ENCODE results near the gene KRTAP4-8. TPM values are rescaled to one million over a fixed set of nuclear protein-coding genes. Genes with fewer than 3 reads are reported as not detected.
"Not testable (repeated sequence)": the region's sequence is repeated elsewhere in the genome, so short reads cannot be mapped to it uniquely, and the experiment has no call there.

Gene KRTAP4-8
- total and polyA plus RNA-seq, 3 donors from 2014 or later = not detected

- TF ChIP-seq CTCF (IDR thresholded peaks at IDR 0.05) = no peak
- TF ChIP-seq POLR2A (IDR thresholded peaks at IDR 0.05) = no peak
- Histone ChIP-seq H3K27me3 (no peaks in the 10 kb centered on the region), H3K4me1 (no peaks in the 10 kb centered on the region), H3K36me3 (ENCODE audit: low read depth, missing control alignments) (no peaks in the 10 kb centered on the region), H3K4me3 (no peak overlapping the region), H3K9me3 (no peaks in the 10 kb centered on the region), H3K27ac (no peak overlapping the region)
- intact Hi-C loops (cut with DNase I; ENCODE audit: low total_unique reads) = no loop called here
- 78 to 85% methylated on average over 2 of the region's 2 CpGs for WGBS, 2 donors
- no peak for DNase-seq
Measured at GRCh38 chr17:41111151-41111885, 13.4 kb upstream of the KRTAP4-8 start.

GRCh38 chr17:41108728-41109386, 10.9 kb upstream of the KRTAP4-8 start:
- H3K4me3 ChIP-seq; H3K9me3 ChIP-seq; DNase-seq; intact Hi-C loops (cut with DNase I; ENCODE audit: low total_unique reads); H3K27ac ChIP-seq; H3K4me1 ChIP-seq; H3K36me3 ChIP-seq (ENCODE audit: low read depth, missing control alignments); H3K27me3 ChIP-seq: not testable (repeated sequence)
- WGBS, 2 donors = 4 to 48% methylated on average over 1 of the region's 1 CpG

- WGBS, 2 donors = 50 to 68% methylated on average over 1 of the region's 1 CpG
- intact Hi-C loops (cut with DNase I; ENCODE audit: low total_unique reads) = no loop called here
- DNase-seq = no peak
- no peaks in the 10 kb centered on the region for H3K36me3 ChIP-seq (ENCODE audit: low read depth, missing control alignments)
- no peaks in the 10 kb centered on the region for H3K27me3 ChIP-seq
- H3K27ac ChIP-seq = no peak overlapping the region
- H3K9me3 ChIP-seq = no peaks in the 10 kb centered on the region
- no peak overlapping the region for H3K4me3 ChIP-seq
- no peaks in the 10 kb centered on the region for H3K4me1 ChIP-seq
- TF ChIP-seq POLR2A (IDR thresholded peaks at IDR 0.05) = no peak
- no peak for TF ChIP-seq CTCF (IDR thresholded peaks at IDR 0.05)
Measured at GRCh38 chr17:41107941-41108450, 10.1 kb upstream of the KRTAP4-8 start.

- H3K9me3 ChIP-seq; DNase-seq; H3K36me3 ChIP-seq (ENCODE audit: low read depth, missing control alignments); H3K27me3 ChIP-seq; H3K27ac ChIP-seq; H3K4me1 ChIP-seq; intact Hi-C loops (cut with DNase I; ENCODE audit: low total_unique reads); H3K4me3 ChIP-seq: not testable (repeated sequence)
- 60 to 63% methylated on average over 2 to 4 of the region's 10 CpGs for WGBS, 2 donors
Measured at GRCh38 chr17:41105347-41105746, 7.4 kb upstream of the KRTAP4-8 start, which contains the start of gene KRTAP4-9. Gene KRTAP4-9, plus strand, starts transcription at chr17:41105389. Its CDS starts 0 bp downstream, at chr17:41105389.

GRCh38 chr17:41104386-41105038, 6.6 kb upstream of the KRTAP4-8 start:
- intact Hi-C loops (cut with DNase I; ENCODE audit: low total_unique reads); H3K9me3 ChIP-seq; H3K27me3 ChIP-seq; H3K4me1 ChIP-seq; DNase-seq; H3K36me3 ChIP-seq (ENCODE audit: low read depth, missing control alignments); H3K27ac ChIP-seq; H3K4me3 ChIP-seq: not testable (repeated sequence)
- WGBS, 2 donors = 90 to 93% methylated on average over 2 of the region's 2 CpGs

GRCh38 chr17:41103896-41104295, 6.0 kb upstream of the KRTAP4-8 start:
- WGBS, 2 donors = 64 to 77% methylated on average over 1 of the region's 1 CpG
- H3K27ac ChIP-seq = no peak overlapping the region
- TF ChIP-seq CTCF (IDR thresholded peaks at IDR 0.05) = no peak

More at GRCh38 chr17:41103896-41104295, 6.0 kb upstream of the KRTAP4-8 start:
- intact Hi-C loops (cut with DNase I; ENCODE audit: low total_unique reads) = no loop called here
- Histone ChIP-seq H3K36me3 (ENCODE audit: low read depth, missing control alignments) (no peaks in the 10 kb centered on the region), H3K4me1 (no peaks in the 10 kb centered on the region), H3K27me3 (no peaks in the 10 kb centered on the region), H3K4me3 (no peak overlapping the region), H3K9me3 (no peaks in the 10 kb centered on the region)
- no peak for DNase-seq
